Left lung (tissue), 10 donors: ENCODE data around the gene FXYD1. TPM values are rescaled to one million over a fixed set of nuclear protein-coding genes. Genes with fewer than 3 reads are reported as not detected.

Experiments used
- ATAC-seq: fragments of 200-7000 bp; cut with Tn5 transposase; one replicate; pipeline ENCODE4 v1.9.1; 2020; ENCODE audit warnings: moderate library complexity
- DNase-seq, 4 donors: peaks; one replicate each; pipeline ENCODE4 v3.0.0-alpha.2; 2013 to 2020
- H3K27ac ChIP-seq, 2 donors: fragments of 200-600 bp; sonication (generic) in 1 of 2; one replicate each; pipeline versions ENCODE4 v1.5.0 to v1.8.0; 2020 to 2021
- H3K27me3 ChIP-seq, 2 donors: fragments of 200-600 bp; sonication (generic) in 1 of 2; one replicate each; pipeline versions ENCODE4 v1.5.0 to v1.8.0; 2020 to 2021
- H3K36me3 ChIP-seq, 2 donors: fragments of 200-600 bp; sonication (generic) in 1 of 2; one replicate each; pipeline versions ENCODE4 v1.5.0 to v1.8.0; 2020 to 2021
- H3K4me1 ChIP-seq, 2 donors: fragments of 200-600 bp; one replicate each; pipeline ENCODE4 v1.8.0; 2021
- H3K4me3 ChIP-seq, 2 donors: fragments of 200-600 bp; sonication (generic) in 1 of 2; one replicate each; pipeline versions ENCODE4 v1.5.0 to v1.8.0; 2020 to 2021; ENCODE audit warnings: mild to moderate bottlenecking in 1 of 2
- H3K9me3 ChIP-seq, 2 donors: fragments of 200-600 bp; sonication (generic) in 1 of 2; one replicate each; pipeline versions ENCODE4 v1.5.0 to v1.8.0; 2020 to 2021
- CTCF ChIP-seq, 2 donors: fragments of 200-600 bp; sonication (generic) in 1 of 2; IDR thresholded peaks; one replicate each; pipeline versions ENCODE4 v1.5.0 to v1.8.0; 2021; ENCODE audit warnings: antibody characterized with exemption in 2 of 2
- intact Hi-C, 2 donors: fragments of 100-400 bp; cut with DNase I; formaldehyde crosslinking; loops; one replicate each; pipeline versions ENCODE4 v1.11.2 to v1.14.2; 2022
- polyA plus RNA-seq, 6 donors: library from polyadenylated mRNA; unstranded; fragments of 120-200 nt; gene quantifications; one replicate each; pipeline ENCODE4 v1.2.1, GENCODE V29; 2013; ENCODE audit not compliant: insufficient read length in 6 of 6
- total RNA-seq, 2 donors: library from RNA; stranded (reverse); fragmentation: NEBNext Ultra II Directional; extraction: Animal tissue kit (Norgen Biotek cat#: 25700); gene quantifications; one replicate each; pipeline ENCODE4 v1.2.1, GENCODE V29; 2021
- donor health status: DM: no; HTN: yes; CAD: no.
- donor health status: DM: no; HTN: no; CAD: no.

FXYD1 gene
- total and polyA plus RNA-seq, 8 donors = 20.1 to 67.0 (median 53.1) TPM

GRCh38 chr19:35155441-35155840 is 16.8 kb downstream of the FXYD1 start:
- intact Hi-C loops = no loop called here
- peak; percentile 2 for ATAC-seq

GRCh38 chr19:35155981-35156672 is 17.5 kb downstream of the FXYD1 start:
- ATAC-seq (no peak), DNase-seq (no peak)
- Histone ChIP-seq H3K4me1 (peaks cover 9 to 42% of the 10 kb centered on the region in 2 donors), H3K27ac (no peak overlapping the region), H3K36me3 (peaks cover 0 to 44% of the 10 kb centered on the region in 2 donors), H3K27me3 (peaks cover 0 to 8% of the 10 kb centered on the region in 2 donors), H3K9me3 (no peaks in the 10 kb centered on the region), H3K4me3 (peak overlapping the region; percentile 64 to 84)
- intact Hi-C loops = no loop called here
- TF ChIP-seq CTCF (IDR thresholded peaks at IDR 0.05) = no peak

More at GRCh38 chr19:35155441-35155840, 16.8 kb downstream of the FXYD1 start:
- Histone ChIP-seq H3K9me3 (no peaks in the 10 kb centered on the region), H3K36me3 (peaks cover 0 to 38% of the 10 kb centered on the region in 2 donors), H3K4me1 (peaks cover 9 to 42% of the 10 kb centered on the region in 2 donors), H3K4me3 (peak overlapping the region; percentile 64 to 84), H3K27me3 (peaks cover 0 to 8% of the 10 kb centered on the region in 2 donors), H3K27ac (peak overlapping the region; percentile 57 to 86)
- no peak for TF ChIP-seq CTCF (IDR thresholded peaks at IDR 0.05)
- DNase-seq = no peak

- no peak overlapping the region for H3K4me3 ChIP-seq
- no peak for DNase-seq
- peaks cover 0 to 3% of the 10 kb centered on the region in 2 donors for H3K9me3 ChIP-seq
- intact Hi-C loops = no loop called here
- H3K27me3 ChIP-seq = peaks cover 0 to 8% of the 10 kb centered on the region in 2 donors
- H3K27ac ChIP-seq = no peak overlapping the region
- H3K4me1 ChIP-seq = peaks cover 9 to 41% of the 10 kb centered on the region in 2 donors
- no peak for TF ChIP-seq CTCF (IDR thresholded peaks at IDR 0.05)
- ATAC-seq = no peak
- peaks cover 0 to 49% of the 10 kb centered on the region in 2 donors for H3K36me3 ChIP-seq
Observed at GRCh38 chr19:35156673-35157014, 18.0 kb downstream of the FXYD1 start.

GRCh38 chr19:35157431-35157830 is 18.8 kb downstream of the FXYD1 start:
- no peak overlapping the region for H3K27ac ChIP-seq
- intact Hi-C loops = no loop called here
- H3K36me3 ChIP-seq = peaks cover 0 to 57% of the 10 kb centered on the region in 2 donors
- ATAC-seq (no peak), DNase-seq (no peak)
- peaks cover 0 to 10% of the 10 kb centered on the region in 2 donors for H3K9me3 ChIP-seq
- H3K4me3 ChIP-seq = no peak overlapping the region
- peaks cover 0 to 8% of the 10 kb centered on the region in 2 donors for H3K27me3 ChIP-seq
- no peak for TF ChIP-seq CTCF (IDR thresholded peaks at IDR 0.05)
- H3K4me1 ChIP-seq = peaks cover 9 to 34% of the 10 kb centered on the region in 2 donors

- no peak for TF ChIP-seq CTCF (IDR thresholded peaks at IDR 0.05)
- Histone ChIP-seq H3K27me3 (no peaks in the 10 kb centered on the region), H3K4me3 (no peak overlapping the region), H3K27ac (no peak overlapping the region), H3K9me3 (peaks cover 0 to 29% of the 10 kb centered on the region in 2 donors), H3K4me1 (peaks cover 7 to 18% of the 10 kb centered on the region in 2 donors), H3K36me3 (peaks cover 0 to 78% of the 10 kb centered on the region in 2 donors)
- ATAC-seq (no peak), DNase-seq (no peak)
- intact Hi-C loops = no loop called here
Observed at GRCh38 chr19:35159606-35160005, 21.0 kb downstream of the FXYD1 start.
